Panc1 (cell line): ENCODE data around the gene FAM234B.

Experiments used
- POLR2AphosphoS5 ChIP-seq: IDR thresholded peaks from 2 replicates; pipeline ENCODE4 v1.6.1; 2012; ENCODE audit warnings: mild to moderate bottlenecking, low read depth, low read length, moderate library complexity
- SIN3A ChIP-seq: IDR thresholded peaks from 2 replicates; pipeline ENCODE4 v1.6.1; 2012; ENCODE audit warnings: low read depth, mild to moderate bottlenecking, low read length, moderate library complexity, borderline replicate concordance; ENCODE audit not compliant: insufficient read depth
- TCF7L2 ChIP-seq: IDR thresholded peaks from 2 replicates; pipeline ENCODE4 v1.6.1; 2011; ENCODE audit warnings: mild to moderate bottlenecking, low read depth, low read length, inconsistent platforms
- TF ChIP-seq, protein P1 (sequence below): fragments of 450-650 bp; IDR thresholded peaks from 2 replicates; pipeline ENCODE4 v1.5.1; 2017; ENCODE audit warnings: mild to moderate bottlenecking
- TF ChIP-seq, protein P2 (sequence below), 2 experiments: IDR thresholded peaks; 2 replicates each; pipeline ENCODE4 v1.6.1; 2011 to 2012; ENCODE audit warnings: low read depth in 2 of 2, control low read depth in 1 of 2, low read length in 1 of 2, mild to moderate bottlenecking in 1 of 2, moderate library complexity in 1 of 2; ENCODE audit not compliant: insufficient read depth in 1 of 2

DNA sequence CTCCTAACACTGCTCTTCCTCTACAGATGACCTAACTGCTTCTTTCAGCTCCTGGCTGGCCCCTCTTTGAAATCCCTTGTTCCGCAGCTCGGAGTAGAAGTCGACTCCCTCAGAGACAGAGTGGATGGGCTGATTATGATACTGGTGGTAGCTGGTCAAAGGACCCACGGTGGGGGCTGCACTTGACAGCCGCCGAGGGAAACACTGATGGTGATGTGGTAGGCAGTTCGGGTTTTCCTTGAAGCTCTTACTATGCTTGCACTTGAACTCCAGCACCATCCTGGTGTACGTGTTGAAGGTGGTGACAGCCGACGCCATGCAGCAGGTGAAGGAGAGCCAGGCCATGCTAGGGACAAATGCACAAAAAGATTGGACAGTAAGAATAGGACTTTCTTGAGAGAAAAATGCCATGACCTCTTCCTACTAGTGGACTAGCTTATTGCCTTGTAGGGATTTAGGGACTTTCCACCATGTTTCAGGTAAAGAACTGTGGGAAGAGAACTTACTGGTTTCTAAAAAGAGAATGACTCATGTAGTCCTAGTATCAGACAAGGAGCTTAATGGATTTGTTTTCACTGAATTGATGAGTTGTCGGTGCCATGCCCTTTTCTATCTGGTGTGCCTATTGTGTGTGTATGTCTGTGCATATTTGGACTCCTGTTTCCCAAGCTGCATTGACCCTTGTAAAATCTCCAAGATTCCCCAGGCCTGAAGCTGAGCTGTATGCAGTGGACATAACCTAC lies 40.9 kb downstream of the FAM234B start:
- TF ChIP-seq, protein P1, sequence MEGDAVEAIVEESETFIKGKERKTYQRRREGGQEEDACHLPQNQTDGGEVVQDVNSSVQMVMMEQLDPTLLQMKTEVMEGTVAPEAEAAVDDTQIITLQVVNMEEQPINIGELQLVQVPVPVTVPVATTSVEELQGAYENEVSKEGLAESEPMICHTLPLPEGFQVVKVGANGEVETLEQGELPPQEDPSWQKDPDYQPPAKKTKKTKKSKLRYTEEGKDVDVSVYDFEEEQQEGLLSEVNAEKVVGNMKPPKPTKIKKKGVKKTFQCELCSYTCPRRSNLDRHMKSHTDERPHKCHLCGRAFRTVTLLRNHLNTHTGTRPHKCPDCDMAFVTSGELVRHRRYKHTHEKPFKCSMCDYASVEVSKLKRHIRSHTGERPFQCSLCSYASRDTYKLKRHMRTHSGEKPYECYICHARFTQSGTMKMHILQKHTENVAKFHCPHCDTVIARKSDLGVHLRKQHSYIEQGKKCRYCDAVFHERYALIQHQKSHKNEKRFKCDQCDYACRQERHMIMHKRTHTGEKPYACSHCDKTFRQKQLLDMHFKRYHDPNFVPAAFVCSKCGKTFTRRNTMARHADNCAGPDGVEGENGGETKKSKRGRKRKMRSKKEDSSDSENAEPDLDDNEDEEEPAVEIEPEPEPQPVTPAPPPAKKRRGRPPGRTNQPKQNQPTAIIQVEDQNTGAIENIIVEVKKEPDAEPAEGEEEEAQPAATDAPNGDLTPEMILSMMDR: no peak
- no peak for TF ChIP-seq POLR2AphosphoS5
- no peak for TF ChIP-seq SIN3A
- TF ChIP-seq, protein P2, sequence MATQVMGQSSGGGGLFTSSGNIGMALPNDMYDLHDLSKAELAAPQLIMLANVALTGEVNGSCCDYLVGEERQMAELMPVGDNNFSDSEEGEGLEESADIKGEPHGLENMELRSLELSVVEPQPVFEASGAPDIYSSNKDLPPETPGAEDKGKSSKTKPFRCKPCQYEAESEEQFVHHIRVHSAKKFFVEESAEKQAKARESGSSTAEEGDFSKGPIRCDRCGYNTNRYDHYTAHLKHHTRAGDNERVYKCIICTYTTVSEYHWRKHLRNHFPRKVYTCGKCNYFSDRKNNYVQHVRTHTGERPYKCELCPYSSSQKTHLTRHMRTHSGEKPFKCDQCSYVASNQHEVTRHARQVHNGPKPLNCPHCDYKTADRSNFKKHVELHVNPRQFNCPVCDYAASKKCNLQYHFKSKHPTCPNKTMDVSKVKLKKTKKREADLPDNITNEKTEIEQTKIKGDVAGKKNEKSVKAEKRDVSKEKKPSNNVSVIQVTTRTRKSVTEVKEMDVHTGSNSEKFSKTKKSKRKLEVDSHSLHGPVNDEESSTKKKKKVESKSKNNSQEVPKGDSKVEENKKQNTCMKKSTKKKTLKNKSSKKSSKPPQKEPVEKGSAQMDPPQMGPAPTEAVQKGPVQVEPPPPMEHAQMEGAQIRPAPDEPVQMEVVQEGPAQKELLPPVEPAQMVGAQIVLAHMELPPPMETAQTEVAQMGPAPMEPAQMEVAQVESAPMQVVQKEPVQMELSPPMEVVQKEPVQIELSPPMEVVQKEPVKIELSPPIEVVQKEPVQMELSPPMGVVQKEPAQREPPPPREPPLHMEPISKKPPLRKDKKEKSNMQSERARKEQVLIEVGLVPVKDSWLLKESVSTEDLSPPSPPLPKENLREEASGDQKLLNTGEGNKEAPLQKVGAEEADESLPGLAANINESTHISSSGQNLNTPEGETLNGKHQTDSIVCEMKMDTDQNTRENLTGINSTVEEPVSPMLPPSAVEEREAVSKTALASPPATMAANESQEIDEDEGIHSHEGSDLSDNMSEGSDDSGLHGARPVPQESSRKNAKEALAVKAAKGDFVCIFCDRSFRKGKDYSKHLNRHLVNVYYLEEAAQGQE (IDR thresholded peaks at IDR 0.05; ENCODE audit: insufficient read depth in 1 of 2, low read depth in 2 of 2, low read length in 1 of 2): no peak
- no peak for TF ChIP-seq TCF7L2
